Fibroblast of lung (primary cell): ENCODE data around the gene NRXN2. TPM values are rescaled to one million over a fixed set of nuclear protein-coding genes. Genes with fewer than 3 reads are reported as not detected.

ENCODE experiments used
- DNase-seq, 2 donors: peaks; one replicate each; pipeline versions ENCODE4 v3.0.0 to v3.0.0-alpha.2; 2010; ENCODE audit warnings: low read depth in 2 of 2
- H2AFZ ChIP-seq: 2 replicates; pipeline ENCODE4 v1.5.1; 2012; ENCODE audit warnings: low read length, control low read depth, inconsistent platforms
- H3K27ac ChIP-seq: 2 replicates; pipeline ENCODE4 v1.5.1; 2011; ENCODE audit warnings: low read length, control low read depth; ENCODE audit not compliant: insufficient read depth
- H3K27me3 ChIP-seq: 2 replicates; pipeline ENCODE4 v1.5.1; 2011; ENCODE audit warnings: mild to moderate bottlenecking, low read length; ENCODE audit not compliant: control insufficient read depth, insufficient read depth
- H3K36me3 ChIP-seq: 2 replicates; pipeline ENCODE4 v1.5.1; 2011; ENCODE audit warnings: low read length; ENCODE audit not compliant: control insufficient read depth, insufficient read depth
- H3K4me1 ChIP-seq: 2 replicates; pipeline ENCODE4 v1.5.1; 2011; ENCODE audit warnings: low read length; ENCODE audit not compliant: control insufficient read depth, insufficient read depth; ENCODE audit errors: extremely low read depth
- H3K4me2 ChIP-seq: 2 replicates; pipeline ENCODE4 v1.5.1; 2011; ENCODE audit warnings: low read length, control low read depth; ENCODE audit not compliant: insufficient read depth; ENCODE audit errors: extremely low read depth
- H3K4me3 ChIP-seq, 4 experiments: fragments of 200-600 bp in 1 of 4; sonication (generic) in 1 of 4; replicated peaks in 1 of 4; 2 replicates each; pipeline ENCODE4 v1.5.1; 2011 to 2016; ENCODE audit warnings: low read length in 4 of 4, low read depth in 3 of 4, mild to moderate bottlenecking in 3 of 4, control low read depth in 2 of 4, inconsistent platforms in 1 of 4, mixed read lengths in 1 of 4; ENCODE audit not compliant: insufficient read depth in 1 of 4; ENCODE audit errors: control extremely low read depth in 1 of 4
- H3K79me2 ChIP-seq: 2 replicates; pipeline ENCODE4 v1.5.1; 2012; ENCODE audit warnings: mild to moderate bottlenecking, low read length, inconsistent platforms; ENCODE audit not compliant: control insufficient read depth, insufficient read depth
- H3K9ac ChIP-seq: 2 replicates; pipeline ENCODE4 v1.5.1; 2011; ENCODE audit warnings: mild to moderate bottlenecking, low read length, control low read depth; ENCODE audit not compliant: insufficient read depth
- H3K9me3 ChIP-seq: 2 replicates; pipeline ENCODE4 v1.5.1; 2012; ENCODE audit warnings: low read depth, low read length; ENCODE audit not compliant: control insufficient read depth, insufficient read depth
- H4K20me1 ChIP-seq: 2 replicates; pipeline ENCODE4 v1.5.1; 2011; ENCODE audit warnings: low read length; ENCODE audit not compliant: control insufficient read depth, insufficient read depth; ENCODE audit errors: extremely low read depth
- EZH2 ChIP-seq: IDR thresholded peaks from 2 replicates; pipeline ENCODE4 v1.5.1; 2012; ENCODE audit warnings: low read length, control low read depth, mild to moderate bottlenecking; ENCODE audit errors: missing control alignments
- polyA plus RNA-seq, 2 donors: library from polyadenylated mRNA; depleted of rRNA in 1 of 2; stranded (reverse) in 1 of 2; unstranded in 1 of 2; fragments of >200 nt; gene quantifications; 2 replicates each; pipeline ENCODE4 v1.2.1, GENCODE V29; 2011 to 2012; ENCODE audit warnings: missing spikeins in 1 of 2
- total RNA-seq: library from RNA; depleted of rRNA; stranded (reverse); fragments of >200 nt; gene quantifications from 2 replicates; pipeline ENCODE4 v1.2.1, GENCODE V29; 2014
- TF ChIP-seq, protein P1 (sequence below), 2 donors: IDR thresholded peaks in 1 of 2; conservative IDR thresholded peaks in 1 of 2; 1 replicate in 1 of 2; 2 replicates in 1 of 2; pipeline ENCODE4 v1.5.1; 2011 to 2012; ENCODE audit warnings: low read length in 2 of 2, control low read depth in 1 of 2, inconsistent platforms in 1 of 2, low read depth in 1 of 2, mild to moderate bottlenecking in 1 of 2

Gene NRXN2
- total and polyA plus RNA-seq, 2 donors (not counting 1 experiment from before 2014, with no cell fraction given), result under 0.01 to 0.75 TPM

DNA sequence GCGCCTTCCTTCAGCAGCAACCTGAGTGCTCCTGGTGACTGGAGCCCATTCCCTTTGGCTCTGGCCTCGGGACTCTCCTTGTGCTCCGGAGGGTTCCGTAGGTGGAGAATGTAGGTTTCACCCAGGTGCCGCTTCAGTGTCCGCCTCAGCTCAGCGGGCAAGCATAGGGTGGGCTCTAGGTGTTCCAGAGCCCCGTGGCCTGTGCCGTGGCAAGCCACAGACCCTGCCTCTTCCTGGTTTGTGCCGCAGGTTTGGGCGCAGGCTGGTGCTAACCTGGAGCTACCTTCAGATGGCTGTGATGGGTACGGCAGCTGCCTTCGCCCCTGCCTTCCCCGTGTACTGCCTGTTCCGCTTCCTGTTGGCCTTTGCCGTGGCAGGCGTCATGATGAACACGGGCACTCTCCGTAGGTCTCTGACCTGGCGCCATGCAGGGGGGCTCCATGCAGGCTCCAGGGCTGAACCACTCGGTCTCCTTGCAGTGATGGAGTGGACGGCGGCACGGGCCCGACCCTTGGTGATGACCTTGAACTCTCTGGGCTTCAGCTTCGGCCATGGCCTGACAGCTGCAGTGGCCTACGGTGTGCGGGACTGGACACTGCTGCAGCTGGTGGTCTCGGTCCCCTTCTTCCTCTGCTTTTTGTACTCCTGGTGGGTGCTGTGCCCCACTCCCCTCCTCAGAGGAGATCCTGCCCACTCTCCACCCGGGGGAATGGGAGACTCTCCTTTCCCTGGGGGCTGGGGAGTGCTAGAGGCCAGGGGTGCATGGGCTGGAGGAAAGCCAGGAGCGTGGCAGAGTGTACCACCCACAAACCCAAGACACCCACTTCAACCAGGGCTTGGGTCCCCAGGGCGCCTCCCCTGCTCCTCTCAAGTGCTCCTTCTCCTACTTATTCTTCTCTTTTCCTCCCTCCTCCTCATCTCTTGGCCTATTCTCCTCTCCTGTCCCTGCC lies 129.6 kb downstream of the NRXN2 start:
- no peak overlapping the region for H3K4me2 ChIP-seq
- H3K4me1 ChIP-seq, result no peaks in the 10 kb centered on the region
- DNase-seq, result no peak
- no peak overlapping the region for H3K9ac ChIP-seq
- H2AFZ ChIP-seq, result no peak overlapping the region
- H3K79me2 ChIP-seq, result no peaks in the 10 kb centered on the region
- no peaks in the 10 kb centered on the region for H3K27me3 ChIP-seq
- H3K4me3 ChIP-seq, result no peak overlapping the region
- H4K20me1 ChIP-seq, result no peaks in the 10 kb centered on the region
- TF ChIP-seq EZH2, result no peak
- TF ChIP-seq, protein P1, sequence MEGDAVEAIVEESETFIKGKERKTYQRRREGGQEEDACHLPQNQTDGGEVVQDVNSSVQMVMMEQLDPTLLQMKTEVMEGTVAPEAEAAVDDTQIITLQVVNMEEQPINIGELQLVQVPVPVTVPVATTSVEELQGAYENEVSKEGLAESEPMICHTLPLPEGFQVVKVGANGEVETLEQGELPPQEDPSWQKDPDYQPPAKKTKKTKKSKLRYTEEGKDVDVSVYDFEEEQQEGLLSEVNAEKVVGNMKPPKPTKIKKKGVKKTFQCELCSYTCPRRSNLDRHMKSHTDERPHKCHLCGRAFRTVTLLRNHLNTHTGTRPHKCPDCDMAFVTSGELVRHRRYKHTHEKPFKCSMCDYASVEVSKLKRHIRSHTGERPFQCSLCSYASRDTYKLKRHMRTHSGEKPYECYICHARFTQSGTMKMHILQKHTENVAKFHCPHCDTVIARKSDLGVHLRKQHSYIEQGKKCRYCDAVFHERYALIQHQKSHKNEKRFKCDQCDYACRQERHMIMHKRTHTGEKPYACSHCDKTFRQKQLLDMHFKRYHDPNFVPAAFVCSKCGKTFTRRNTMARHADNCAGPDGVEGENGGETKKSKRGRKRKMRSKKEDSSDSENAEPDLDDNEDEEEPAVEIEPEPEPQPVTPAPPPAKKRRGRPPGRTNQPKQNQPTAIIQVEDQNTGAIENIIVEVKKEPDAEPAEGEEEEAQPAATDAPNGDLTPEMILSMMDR (conservative IDR thresholded peaks at IDR 0.05 in 1 of 2, IDR thresholded peaks at IDR 0.05 in 1 of 2; ENCODE audit: low read depth in 1 of 2, low read length in 2 of 2), result no peak
- H3K27ac ChIP-seq, result no peak overlapping the region
- H3K36me3 ChIP-seq, result no peaks in the 10 kb centered on the region
- H3K9me3 ChIP-seq, result no peaks in the 10 kb centered on the region

DNA sequence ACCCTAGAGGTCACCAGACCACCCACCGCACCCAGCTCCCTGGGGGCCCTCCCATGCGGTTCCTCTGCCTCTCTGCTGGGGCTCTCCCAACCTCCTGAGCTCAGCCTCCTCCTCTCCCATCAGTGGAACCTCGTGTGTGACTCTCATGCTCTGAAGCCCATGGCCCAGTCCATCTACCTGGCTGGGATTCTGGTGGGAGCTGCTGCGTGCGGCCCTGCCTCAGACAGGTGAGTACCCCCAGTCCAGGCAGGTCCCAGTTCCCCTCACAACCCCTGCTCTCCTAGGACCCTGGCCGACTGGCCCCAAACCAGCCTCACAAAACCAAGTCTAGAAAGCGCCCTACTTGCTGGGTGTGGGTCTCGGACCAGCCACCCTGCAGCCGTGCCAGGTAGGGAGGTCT lies 130.3 kb downstream of the NRXN2 start:
- no peaks in the 10 kb centered on the region for H3K27me3 ChIP-seq
- no peak overlapping the region for H3K4me2 ChIP-seq
- no peaks in the 10 kb centered on the region for H3K36me3 ChIP-seq
- no peaks in the 10 kb centered on the region for H3K79me2 ChIP-seq
- TF ChIP-seq, protein P1 (conservative IDR thresholded peaks at IDR 0.05 in 1 of 2, IDR thresholded peaks at IDR 0.05 in 1 of 2; ENCODE audit: low read depth in 1 of 2, low read length in 2 of 2), result no peak
- TF ChIP-seq EZH2, result no peak
- no peak for DNase-seq
- H3K9ac ChIP-seq, result no peak overlapping the region
- no peak overlapping the region for H3K27ac ChIP-seq
- H3K4me1 ChIP-seq, result no peaks in the 10 kb centered on the region
- H3K9me3 ChIP-seq, result no peaks in the 10 kb centered on the region
- H3K4me3 ChIP-seq, result no peak overlapping the region
- H4K20me1 ChIP-seq, result no peaks in the 10 kb centered on the region
- no peak overlapping the region for H2AFZ ChIP-seq

DNA sequence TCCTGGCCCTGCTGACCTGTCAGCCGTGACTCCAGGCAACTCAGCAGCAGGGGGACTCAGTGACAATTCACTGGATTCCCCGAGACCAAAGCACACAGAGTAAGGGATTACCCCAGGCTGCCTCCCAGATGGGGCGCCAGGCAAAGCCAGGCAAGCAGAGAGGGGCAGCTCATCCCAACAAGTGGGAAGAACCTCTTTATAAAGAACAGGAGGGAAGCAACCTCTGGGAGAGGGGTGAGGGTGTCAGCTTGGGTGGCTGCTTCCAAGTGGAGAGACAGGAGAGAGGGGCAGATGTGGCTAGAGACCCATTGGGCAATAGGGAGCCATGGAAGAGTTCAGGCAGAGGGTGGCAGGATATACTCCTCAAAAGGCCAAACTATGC lies 130.8 kb downstream of the NRXN2 start:
- Histone ChIP-seq H3K4me1 (no peaks in the 10 kb centered on the region), H2AFZ (no peak overlapping the region), H3K36me3 (no peaks in the 10 kb centered on the region), H3K27me3 (no peaks in the 10 kb centered on the region), H3K9ac (no peak overlapping the region), H3K9me3 (no peaks in the 10 kb centered on the region), H4K20me1 (no peaks in the 10 kb centered on the region), H3K4me3 (no peak overlapping the region), H3K79me2 (no peaks in the 10 kb centered on the region), H3K4me2 (no peak overlapping the region), H3K27ac (no peak overlapping the region)
- no peak for TF ChIP-seq EZH2
- TF ChIP-seq, protein P1 (conservative IDR thresholded peaks at IDR 0.05 in 1 of 2, IDR thresholded peaks at IDR 0.05 in 1 of 2; ENCODE audit: low read depth in 1 of 2, low read length in 2 of 2), result no peak
- no peak for DNase-seq
